COLO829 (cell line): Measurements from ENCODE around the gene ALKBH3.

Source experiments
- DNase-seq: peaks from one replicate; pipeline ENCODE4 v3.0.0; 2012; ENCODE audit warnings: low spot score

Gene ALKBH3

DNA sequence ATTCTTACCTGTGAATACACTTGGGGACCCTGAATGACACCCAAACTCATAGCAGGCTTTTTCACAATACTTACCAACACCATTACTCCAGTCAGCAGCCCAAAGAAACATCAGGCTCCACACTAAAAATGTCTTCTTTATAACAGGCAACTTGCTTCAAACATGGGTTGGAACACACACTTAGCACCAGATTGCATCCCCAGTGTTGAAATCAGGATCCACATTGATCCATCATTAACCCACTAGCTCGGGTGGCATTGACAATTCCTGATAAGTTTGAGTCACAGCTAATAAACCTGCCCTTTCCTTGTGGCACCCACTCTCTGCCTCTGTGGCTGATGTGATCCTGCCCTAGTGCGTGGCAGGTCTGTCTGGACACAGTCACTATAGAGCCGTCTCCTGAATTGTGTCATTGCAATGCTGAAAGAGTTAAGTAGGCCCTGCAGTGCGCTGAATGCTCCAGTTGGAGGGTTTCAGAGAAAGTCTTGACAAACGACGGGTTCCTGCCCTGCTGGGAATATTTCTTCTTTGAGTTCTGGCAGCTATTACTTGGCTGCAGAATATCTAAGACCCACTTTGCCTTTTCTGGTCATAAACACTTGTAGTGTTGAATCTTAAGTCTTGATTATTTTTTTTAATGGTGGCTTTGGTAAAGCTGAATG, 42.2 kb downstream of the ALKBH3 start:
- no peak for DNase-seq

DNA sequence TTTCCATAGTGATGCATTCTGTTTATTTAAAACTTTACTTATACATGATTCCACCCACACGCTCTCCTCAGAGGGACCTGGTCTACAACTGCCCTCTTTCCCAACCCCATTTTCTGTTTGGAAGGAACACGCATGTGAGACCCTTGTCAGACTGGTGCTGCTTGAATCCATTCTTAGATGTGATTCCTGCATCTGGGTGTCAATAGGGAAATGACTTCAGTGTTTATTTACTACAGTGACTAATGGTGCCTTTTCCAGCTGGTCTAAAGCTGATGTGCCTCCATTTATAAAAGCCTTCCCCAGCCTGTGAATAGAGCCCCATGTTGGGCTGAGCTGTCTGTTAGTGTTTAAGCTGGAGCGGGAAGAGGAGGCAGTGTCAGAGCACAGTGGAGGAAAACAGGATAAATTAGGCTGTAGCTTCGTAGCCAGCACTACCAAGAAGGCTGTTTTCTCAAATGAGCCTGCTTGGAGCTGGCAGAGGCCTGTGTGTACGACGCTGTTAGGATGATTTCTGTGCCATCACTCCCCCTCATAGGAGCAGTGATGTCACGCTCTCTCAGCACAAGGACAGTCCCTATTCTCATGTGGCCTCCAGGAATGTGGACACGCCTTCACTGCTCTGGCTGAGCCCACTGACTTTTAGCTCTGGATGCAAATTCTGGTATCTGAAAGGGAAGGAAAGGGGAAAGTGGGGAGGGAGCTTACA, 42.9 kb downstream of the ALKBH3 start:
- no peak for DNase-seq

DNA sequence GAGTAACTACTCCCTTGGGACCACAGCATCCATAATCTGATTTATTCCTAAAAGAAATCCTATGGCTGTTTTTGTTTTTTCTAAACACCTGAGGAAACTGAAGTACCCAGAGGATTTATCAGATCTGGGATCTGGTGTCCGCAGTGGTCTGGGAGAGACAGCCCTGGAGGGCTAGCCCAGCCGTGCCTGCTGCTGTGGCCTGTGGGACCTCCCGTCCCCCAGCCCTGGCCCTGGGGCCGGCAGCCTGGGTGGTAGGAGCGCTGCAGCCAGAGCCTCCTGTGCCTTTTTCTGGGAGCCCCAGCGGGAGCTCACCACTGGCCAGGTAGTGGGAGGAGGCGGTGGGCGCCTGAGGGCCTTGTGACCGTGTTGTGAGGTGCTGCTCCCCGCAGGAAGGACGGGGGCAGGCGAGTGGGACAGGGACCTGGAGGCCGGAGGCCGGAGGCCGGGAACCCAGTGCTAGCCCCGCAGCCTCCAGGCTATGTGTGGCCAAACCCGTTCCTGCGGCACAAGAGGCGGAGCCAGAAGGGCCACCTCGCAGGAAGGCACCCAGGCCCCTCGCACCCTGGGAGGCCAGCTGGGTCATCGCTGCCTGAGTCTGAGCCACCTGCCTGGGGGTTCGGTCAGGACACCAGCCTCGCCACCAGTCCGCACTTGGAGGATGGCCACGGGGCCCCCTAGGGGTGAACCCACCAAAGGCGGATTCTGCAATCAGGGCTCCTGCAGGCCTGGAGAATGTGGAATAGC, 43.7 kb downstream of the ALKBH3 start:
- no peak for DNase-seq

DNA sequence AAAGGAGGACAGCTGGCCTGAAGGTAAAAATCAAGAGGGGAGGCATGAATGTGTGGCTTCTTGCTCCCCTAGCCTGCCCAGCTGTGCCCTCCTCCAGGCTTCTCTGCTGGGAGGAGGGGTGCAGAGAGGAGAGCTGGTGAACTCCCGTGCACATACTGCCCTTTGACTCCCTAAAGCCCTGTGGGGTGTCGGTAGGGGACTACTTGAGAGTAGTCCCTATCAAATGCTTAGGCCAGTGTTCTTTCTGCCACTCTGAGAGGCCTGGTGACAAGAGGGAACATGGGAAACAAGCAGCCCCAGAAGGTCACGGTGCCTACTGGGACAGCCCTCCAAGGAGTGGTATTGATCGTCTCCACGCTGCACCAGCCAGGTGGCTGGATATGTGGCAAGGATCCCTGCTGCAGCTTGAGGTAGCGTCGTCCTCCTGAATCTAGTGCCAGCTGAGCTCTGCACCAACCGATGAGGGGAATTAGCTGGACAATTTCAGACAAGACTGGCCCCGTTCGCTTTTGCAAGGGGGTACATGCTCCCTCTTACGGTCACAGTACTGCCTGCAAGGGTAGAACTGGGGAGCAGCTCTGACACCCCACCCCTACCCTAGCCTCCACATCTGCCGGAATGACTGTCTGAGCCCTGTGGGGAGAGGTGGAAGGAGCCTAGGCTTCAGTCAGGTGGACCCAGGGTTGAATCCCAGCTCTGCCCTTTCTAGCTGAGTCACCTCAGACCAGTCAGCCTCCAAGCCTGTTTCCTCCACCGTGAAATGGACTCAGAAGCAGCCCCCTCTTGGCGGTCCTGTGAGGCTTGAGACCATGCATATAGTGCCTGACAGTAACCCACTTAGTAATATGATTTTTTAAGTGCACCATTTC, 44.7 kb downstream of the ALKBH3 start:
- DNase-seq: no peak

DNA sequence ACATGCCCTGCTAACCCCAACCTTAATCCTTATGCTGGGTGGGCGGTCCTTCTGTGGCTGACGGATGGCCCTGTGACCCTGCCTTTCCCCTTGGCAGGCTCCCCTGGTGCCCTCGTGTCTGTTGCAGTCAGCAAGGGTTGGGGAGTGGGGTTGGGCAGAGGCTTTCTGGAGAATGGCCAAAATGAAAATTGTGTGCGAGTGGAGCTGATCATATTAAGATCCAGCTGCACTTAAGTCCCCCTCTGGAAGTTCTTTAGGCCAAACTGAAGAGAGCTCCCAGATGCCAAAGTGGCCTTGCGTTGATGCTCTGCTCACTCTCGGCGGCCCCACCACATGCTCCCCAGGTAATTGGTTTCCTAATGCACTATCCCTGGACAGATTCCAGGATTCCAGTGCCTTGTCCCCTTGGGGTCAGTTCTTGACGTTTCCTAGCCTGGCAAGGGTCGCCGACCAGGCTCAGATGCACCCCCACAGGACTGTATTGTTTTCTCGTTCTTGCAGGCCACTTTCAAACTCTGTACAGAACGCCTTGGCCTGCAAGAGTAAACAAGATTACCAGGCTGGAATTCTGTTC, 45.4 kb downstream of the ALKBH3 start:
- no peak for DNase-seq

DNA sequence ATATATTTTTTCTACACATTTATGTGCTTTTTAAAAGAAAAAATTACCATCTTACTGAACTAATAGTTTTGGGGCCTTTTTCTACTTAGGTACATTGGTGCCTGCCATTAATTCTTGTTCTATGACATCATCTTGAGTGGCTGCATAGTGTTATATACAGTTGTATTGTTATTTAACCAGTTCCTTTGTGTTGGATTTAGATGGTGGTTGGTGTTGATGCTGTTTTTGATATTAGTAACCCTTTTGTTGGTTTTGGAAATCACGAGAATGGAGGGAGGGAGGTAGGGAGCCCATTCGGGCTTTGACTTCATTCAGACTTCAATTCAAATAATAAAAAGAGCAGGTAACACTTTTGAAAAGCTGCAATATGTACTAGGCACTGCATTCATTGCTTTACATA, 46.4 kb downstream of the ALKBH3 start:
- DNase-seq: no peak

DNA sequence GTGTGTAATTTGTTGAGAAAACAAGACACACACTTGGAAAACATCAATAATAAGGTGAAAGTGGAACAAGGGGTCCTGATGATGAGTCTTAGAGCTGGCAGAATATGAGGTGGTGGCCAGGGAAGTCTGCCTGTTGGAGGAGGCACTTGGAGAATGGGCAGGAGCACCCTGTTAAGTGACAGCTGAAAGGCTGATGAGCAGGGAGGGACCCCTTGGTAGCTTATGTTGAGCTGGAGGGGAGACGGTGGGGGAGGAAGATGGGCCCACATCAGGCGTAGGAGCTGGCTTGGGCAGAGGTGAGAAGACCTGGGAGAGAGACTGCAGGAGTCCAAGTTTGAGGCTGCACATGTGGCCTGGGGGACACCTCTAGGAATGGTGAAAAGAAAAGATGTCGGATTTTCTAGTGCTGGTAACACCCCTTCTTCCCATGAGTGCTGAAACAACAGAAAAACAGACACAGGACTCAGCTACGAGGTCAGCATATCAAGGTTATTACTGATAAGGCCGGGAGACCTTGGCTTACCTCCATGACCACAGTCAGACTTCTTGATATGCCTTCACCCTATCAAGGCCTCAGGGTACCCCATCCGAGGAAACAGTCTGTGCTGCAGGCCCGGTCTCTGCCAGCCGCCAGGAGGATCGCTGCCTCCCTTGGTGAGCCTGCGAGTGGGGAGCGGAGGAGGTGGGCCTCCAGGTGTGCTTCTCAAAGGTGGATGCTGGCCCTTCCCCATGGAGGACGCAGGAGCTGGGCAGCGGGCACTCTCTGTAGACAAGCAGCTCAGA, 47.5 kb downstream of the ALKBH3 start:
- no peak for DNase-seq

DNA sequence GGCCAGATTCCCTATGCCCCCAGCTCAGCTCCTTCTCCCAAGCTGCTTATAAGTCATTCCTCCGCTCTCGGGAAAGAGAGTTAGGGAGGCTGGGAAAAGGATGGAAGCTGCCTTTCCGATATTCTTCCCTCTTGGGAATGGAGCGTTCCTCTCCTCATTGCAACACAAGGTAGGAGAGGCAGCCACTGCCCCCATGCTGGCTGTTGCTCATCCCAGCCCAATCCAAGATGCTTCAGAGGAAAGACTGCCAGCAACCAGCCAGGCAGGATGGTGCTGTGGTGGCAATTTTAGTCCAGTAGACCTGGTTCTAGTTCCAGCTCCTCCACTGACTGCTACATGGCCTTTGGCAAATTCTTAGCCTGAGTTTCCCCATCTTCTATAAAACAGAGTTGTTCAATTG, 48.1 kb downstream of the ALKBH3 start:
- DNase-seq: no peak

DNA sequence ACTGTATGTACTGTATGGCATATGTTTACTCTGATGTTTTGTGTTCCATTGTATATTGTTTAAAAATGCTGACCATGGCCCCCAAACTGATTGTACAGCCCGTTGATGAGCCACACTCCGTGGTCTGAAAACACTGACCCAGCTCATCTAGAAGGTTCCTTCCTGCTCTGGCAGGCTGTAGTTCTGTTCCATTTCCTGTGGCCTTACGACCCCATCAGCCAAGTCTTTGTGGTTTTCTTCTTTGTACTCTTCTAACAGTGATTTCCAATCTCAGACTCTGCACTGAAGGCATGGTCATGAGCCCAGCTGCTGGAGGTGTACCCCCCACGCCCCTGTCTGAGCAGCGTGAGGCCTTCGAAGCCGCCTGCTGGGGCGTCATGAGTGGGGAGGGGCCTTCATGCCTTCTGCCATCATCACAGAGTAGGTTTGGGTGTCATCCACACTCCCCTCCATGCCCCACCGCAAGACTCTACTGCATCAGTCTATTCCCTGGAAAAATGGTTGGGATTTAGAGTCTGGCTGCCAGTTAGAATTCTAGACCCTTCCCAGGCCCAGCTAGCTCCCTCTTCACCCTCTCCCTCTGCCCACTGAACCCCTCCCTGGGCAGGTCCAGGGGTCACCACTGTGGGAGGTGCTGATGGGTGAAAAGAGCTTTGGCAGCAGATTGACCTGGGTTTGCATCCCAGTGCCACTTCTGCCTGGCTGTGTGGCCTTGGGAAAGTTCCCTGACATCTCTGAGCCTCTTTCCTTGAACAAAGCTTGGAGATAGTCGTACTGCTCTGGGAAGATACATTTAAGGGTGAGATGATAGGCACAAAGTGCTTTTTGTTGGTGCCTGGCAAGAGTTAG, 50.5 kb downstream of the ALKBH3 start:
- no peak for DNase-seq

DNA sequence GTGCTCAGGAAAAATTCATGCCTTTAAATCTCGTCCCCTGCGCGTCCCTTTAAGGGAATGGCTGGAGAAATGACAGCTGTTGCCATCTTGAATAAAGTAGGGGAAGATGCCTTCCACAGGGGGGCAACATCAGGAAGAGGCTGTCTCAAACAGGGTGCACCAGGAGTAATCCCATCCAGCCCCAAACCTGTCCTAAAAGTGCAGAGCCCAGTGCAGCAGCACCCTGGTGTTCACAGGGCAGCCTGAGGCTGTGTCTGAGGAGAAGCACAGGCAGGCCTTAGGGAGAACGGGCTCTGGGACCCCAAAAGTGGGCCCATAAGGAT, 51.0 kb downstream of the ALKBH3 start:
- DNase-seq: no peak

DNA sequence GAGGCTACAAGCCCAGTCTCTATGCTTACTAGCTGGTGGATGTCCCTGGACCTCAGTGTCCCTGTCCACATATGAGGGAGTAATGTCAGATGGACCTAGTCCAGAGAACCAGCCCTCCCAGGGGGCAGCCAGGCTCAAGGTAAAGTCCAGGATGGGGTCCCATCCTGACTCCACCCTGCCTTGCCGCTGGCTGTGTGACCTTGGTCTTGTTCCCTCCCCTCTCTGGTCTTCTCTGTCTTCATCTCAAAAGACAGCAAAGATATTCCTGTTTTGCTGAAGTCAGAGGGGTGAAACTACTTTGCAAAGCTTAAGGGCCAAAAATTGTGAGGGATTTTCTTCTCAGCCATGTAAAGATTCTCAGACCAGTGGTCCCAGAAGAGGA, 52.6 kb downstream of the ALKBH3 start:
- no peak for DNase-seq

DNA sequence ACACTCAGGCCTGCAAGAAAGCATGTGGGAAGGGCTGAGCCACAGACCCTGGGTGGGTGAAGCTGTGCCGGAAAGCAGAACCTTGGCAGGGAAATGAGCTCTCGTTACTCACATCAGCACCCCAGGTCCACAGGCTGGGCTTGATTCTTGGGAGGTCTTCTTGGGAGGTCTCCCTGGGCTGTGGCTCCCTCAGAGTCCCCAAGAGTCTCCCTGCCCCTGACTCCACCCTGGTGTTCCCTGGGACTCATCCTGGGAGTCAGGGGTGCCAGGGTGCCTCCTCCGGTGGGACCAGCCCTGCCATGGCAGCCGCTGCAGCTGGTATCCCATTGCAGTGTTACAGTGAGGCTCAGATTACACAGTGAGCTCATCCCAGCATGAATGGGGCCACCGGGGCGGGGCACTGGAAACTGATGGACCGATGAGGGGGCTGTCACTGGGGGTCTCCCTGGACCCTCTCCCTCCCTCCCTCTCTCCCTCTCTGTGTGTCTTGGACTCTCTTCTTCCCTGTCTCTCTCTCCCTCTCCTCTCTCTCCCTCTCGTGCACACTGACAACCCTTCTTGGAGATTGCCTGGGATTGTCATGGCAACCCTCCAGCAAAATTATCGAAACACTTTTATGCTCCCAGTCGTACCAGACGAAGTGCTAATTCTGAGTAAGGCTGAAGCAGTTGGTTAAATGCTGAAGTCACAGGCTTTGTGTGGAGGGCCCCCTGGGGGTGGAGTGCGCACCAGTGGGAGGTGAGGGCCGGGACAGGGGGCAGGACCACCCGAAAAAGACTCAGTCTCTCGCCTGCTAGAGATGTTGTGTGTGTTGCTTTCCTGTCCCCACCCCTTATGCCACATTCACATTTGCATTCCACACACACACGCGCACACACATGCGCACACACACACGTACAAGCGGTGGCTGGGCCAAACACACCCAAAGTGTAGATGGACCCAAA, 53.2 kb downstream of the ALKBH3 start:
- no peak for DNase-seq

DNA sequence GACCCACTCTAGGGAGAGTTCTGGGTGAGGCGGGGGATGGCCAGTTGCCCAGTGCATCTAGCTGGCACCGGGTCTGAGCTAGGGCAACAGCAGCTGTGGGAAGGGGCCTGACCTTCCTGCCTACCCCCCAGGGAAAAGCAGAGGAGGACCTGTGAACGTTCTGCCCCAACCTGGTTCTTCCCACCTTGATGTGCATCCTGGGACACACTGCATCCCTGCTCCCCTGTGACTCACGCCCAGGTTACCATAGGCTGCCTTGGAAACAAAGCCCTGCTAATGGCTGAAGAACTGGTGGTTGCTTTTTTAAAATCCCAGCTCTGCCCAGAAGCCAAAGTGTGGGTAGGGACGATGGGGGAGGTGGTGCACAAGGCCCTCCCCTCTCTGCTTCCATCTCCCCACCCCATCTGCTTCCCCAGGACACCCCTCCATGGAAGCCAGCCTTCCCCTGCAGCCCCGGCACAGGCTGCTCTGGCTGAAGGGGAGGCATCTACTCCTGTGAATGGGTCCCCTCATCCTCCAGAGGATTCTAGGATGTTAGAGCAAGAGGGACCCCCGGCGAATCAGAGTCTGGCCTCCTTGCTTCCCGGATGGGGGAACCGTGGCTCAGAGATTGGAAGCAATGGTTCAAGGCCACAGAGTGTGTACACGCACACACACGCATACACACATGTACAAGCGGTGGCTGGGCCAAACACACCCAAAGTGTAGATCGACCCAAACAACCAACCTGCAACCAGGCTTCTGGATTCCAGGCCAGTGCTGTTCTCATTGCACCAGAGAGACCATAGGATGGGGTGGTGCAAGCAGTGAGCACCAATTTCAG, 54.2 kb downstream of the ALKBH3 start:
- no peak for DNase-seq

DNA sequence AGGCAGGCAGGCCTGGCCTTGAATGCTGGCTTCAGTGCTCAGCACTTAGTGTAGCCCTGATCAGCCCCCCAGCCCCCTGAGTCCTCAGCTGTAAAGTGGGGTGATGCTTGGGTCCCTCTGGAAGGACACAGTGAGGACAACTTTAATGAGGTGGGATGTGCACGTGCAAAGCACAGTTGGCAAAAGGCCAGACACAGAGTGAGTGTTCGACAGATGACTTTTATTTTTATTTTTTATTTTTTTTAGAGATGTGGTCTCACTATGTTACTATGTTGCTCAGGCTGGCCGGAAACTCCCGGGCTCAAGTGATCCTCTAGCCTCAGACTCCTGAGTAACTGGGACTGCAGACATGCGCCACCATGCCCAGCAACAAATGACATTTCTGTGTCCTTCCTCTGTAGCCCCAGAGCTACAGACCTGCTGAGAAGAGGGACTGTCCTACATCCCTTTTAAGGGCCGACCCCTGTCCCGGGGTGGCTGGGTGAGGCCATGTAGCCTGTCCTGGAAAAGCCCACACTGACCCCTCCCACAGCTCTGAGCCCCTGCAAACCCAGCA, 54.9 kb downstream of the ALKBH3 start:
- DNase-seq: no peak

DNA sequence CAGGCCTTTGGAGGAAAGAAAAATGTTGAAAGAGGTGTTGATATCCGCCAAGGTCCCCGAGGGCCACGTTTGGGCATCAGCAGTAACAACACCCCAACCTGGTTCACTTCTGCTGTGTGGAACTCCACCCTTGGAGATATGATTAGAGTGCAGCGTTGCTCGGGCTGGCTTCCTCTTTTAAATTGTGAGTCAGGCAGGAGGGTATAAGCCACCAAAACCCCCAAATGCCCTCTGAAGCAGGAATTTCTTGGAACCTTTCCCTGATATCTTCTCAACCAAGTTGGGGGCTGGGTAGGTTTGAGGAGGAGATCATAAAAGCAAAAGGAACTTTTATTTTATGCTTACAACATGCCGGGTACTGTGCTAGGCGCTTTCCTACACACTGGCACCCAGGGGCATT, 55.4 kb downstream of the ALKBH3 start:
- DNase-seq: no peak

DNA sequence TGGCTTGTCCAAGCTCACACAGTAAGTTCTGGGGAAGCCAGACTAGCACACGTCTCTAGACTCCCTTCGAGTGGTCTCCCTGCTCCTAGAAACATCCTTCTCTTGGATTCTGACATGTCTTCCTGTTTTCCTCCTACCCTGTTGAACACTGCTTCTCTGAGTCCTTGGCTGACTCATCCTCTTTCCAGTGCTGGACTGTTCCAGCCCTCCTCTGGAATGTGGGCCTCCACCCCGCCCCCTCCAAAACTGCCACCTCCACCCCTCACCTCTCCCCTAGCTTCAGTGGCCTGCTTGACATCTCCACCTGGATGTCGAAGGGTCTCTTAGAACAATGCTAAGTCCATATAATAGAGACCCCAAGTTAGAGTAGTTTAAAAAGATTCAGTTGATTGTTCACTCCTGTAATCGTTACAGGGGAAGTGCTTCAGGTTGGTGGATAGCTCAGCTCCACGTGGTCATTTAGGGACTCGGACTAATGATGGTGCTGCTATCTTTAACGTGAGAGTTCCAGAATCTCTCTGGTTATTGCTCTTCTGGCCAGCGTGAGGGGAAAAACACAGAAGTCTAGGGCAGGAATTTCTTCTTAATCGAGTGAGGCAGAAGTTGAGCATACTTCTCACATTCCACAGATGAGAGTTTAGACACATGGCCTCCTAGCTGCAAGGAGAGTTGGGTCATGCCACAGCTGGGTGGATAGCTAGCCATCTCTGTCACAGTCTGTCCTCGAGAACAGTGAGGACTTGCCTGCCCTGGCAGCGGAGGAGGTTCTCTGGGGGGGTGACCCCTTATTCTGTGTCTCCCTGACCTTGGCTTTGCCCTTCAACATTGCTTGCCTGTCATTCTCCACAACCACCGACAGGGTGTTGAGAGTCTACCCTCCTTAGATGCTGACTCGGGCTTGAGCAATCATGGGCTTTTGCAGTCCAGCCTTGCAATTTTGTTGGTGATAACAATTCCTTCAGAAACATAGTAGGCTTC, 57.1 kb downstream of the ALKBH3 start:
- peak; percentile 28 for DNase-seq
